Measurements from ENCODE around the gene ETS1.

Gene ETS1

GRCh38 chr11:128502726-128503125 is 84.6 kb downstream of the ETS1 start:
- TF ChIP-seq POLR2AphosphoS5 (IDR thresholded peaks at IDR 0.05; ENCODE audit: low read depth, low read length) = no peak; the same call in 1 of the 2 replicates
- no peak for TF ChIP-seq FOXP2 (optimal IDR thresholded peaks at IDR 0.05; ENCODE audit: borderline replicate concordance, extremely low read depth, extremely low read length, insufficient read depth)
- peak; percentile 95; the same call in 1 of the 2 replicates for TF ChIP-seq SIN3A (IDR thresholded peaks at IDR 0.05; ENCODE audit: borderline replicate concordance, insufficient read depth, low read length)
- no peak for TF ChIP-seq TAF1 (IDR thresholded peaks at IDR 0.05; ENCODE audit: borderline replicate concordance, insufficient read depth, low read length)
- TF ChIP-seq REST (IDR thresholded peaks at IDR 0.05; ENCODE audit: insufficient read depth in 1 of 2, low read depth in 2 of 2, low read length in 2 of 2) = peak in 1 of 2 experiments; percentile 41; a peak in 1 of 4 replicates

GRCh38 chr11:128501632-128502549 is 85.5 kb downstream of the ETS1 start:
- peak; percentile 70; the same call in 1 of the 2 replicates for TF ChIP-seq POLR2AphosphoS5 (IDR thresholded peaks at IDR 0.05; ENCODE audit: low read depth, low read length)
- TF ChIP-seq TAF1 (IDR thresholded peaks at IDR 0.05; ENCODE audit: borderline replicate concordance, insufficient read depth, low read length) = no peak; the same call in 1 of the 2 replicates
- no peak for TF ChIP-seq FOXP2 (optimal IDR thresholded peaks at IDR 0.05; ENCODE audit: borderline replicate concordance, extremely low read depth, extremely low read length, insufficient read depth)
- TF ChIP-seq REST (IDR thresholded peaks at IDR 0.05; ENCODE audit: insufficient read depth in 1 of 2, low read depth in 2 of 2, low read length in 2 of 2) = no peak
- TF ChIP-seq SIN3A (IDR thresholded peaks at IDR 0.05; ENCODE audit: borderline replicate concordance, insufficient read depth, low read length) = peak; percentile 18; the same call in 1 of the 2 replicates

GRCh38 chr11:128501008-128501407 is 86.3 kb downstream of the ETS1 start:
- TF ChIP-seq SIN3A (IDR thresholded peaks at IDR 0.05; ENCODE audit: borderline replicate concordance, insufficient read depth, low read length) = 0 out of 2 replicates have a peak, but pooled peaks have one; percentile 19
- peak; percentile 68; the same call in 1 of the 2 replicates for TF ChIP-seq TAF1 (IDR thresholded peaks at IDR 0.05; ENCODE audit: borderline replicate concordance, insufficient read depth, low read length)
- peak; percentile 67; the same call in 1 of the 2 replicates for TF ChIP-seq POLR2AphosphoS5 (IDR thresholded peaks at IDR 0.05; ENCODE audit: low read depth, low read length)
- TF ChIP-seq REST (IDR thresholded peaks at IDR 0.05; ENCODE audit: insufficient read depth in 1 of 2, low read depth in 2 of 2, low read length in 2 of 2) = 0 out of 4 replicates have a peak, but pooled peaks of 1 of the 2 experiments have one; percentile 26
- no peak for TF ChIP-seq FOXP2 (optimal IDR thresholded peaks at IDR 0.05; ENCODE audit: borderline replicate concordance, extremely low read depth, extremely low read length, insufficient read depth)

- no peak for TF ChIP-seq TAF1 (IDR thresholded peaks at IDR 0.05; ENCODE audit: borderline replicate concordance, insufficient read depth, low read length)
- TF ChIP-seq POLR2AphosphoS5 (IDR thresholded peaks at IDR 0.05; ENCODE audit: low read depth, low read length) = 0 out of 2 replicates have a peak, but pooled peaks have one; percentile 21
These were observed 86.9 kb downstream of the ETS1 start for GRCh38 chr11:128500493-128500892.

GRCh38 chr11:128499613-128500253 is 87.6 kb downstream of the ETS1 start:
- TF ChIP-seq SIN3A (IDR thresholded peaks at IDR 0.05; ENCODE audit: borderline replicate concordance, insufficient read depth, low read length) (no peak), TAF1 (IDR thresholded peaks at IDR 0.05; ENCODE audit: borderline replicate concordance, insufficient read depth, low read length) (no peak), POLR2AphosphoS5 (IDR thresholded peaks at IDR 0.05; ENCODE audit: low read depth, low read length) (peak; percentile 23; the same call in 1 of the 2 replicates)
